ENCODE measurements around the gene SPPL2B.

Gene SPPL2B

DNA sequence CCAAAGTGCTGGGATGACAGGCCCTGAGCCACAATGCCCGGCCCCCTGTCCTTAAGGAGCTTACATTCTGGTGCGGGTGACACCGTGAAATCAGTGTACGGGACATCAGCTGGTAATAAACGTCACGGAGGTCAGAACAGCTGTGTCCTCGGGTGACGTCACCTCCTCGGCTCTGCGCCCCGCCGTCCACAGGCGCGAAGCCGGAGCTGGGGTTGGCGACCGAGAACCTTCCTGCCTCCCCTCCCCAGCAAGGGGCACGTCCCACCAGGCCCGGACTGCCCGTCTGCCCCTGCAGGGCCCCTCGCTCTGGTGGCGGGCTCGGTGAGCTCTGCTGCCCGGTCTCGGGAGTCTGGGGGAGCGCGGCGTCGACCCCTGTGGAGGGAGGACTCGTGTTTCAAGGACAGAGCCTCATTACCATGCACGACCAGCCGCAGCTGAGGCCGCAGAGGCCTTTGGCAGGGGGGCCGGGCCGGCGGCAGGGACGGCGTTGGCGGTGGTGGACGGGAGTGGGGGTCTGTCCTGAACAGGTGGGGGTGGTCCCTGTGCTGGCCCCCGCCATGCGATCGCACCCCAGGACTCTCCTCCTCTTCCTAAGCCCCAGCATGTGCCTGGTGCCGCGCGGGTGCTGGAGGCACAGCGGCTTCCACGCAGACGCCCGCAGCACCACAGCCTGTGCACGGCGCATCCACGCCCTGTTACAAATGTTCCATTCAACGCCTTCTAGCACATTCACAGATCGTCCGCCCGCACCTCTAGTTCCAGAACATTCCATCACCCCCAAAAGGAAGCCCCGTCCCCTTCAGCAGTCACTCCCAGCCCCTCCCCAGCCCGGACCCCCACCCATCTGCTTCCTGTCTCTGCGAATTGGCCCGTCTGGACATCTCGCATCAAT lies 25.9 kb upstream of the SPPL2B start:
- DNase-seq = no peak

DNA sequence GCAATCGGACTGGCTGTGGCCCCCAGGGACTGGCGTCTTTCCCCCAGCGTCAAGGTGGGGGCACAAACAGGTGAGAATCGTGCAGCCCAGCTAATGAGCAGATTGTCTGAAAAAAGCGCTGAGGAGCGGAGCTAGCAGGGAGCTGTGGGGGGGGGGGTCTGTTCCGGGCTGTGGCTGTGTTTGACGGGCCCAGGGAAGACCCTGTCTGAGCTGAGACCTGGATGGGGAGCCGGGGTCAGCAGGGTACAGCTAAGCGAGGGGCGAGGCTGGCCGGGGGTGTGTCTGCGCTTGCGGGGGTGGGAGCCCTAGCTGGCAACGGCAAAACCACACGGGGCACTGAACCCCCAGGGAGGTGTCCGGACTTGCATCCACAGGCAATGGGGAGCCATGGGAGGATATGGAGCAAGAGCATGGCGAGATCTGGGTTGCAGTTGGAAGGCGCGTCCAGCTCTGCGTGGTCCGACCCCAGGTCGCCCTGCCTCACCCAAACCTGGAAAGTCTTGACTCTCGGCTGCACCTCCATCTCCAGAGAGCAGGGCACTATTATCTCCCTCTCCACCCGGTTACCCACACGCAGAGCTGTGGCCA lies 25.2 kb upstream of the SPPL2B start:
- DNase-seq = no peak

DNA sequence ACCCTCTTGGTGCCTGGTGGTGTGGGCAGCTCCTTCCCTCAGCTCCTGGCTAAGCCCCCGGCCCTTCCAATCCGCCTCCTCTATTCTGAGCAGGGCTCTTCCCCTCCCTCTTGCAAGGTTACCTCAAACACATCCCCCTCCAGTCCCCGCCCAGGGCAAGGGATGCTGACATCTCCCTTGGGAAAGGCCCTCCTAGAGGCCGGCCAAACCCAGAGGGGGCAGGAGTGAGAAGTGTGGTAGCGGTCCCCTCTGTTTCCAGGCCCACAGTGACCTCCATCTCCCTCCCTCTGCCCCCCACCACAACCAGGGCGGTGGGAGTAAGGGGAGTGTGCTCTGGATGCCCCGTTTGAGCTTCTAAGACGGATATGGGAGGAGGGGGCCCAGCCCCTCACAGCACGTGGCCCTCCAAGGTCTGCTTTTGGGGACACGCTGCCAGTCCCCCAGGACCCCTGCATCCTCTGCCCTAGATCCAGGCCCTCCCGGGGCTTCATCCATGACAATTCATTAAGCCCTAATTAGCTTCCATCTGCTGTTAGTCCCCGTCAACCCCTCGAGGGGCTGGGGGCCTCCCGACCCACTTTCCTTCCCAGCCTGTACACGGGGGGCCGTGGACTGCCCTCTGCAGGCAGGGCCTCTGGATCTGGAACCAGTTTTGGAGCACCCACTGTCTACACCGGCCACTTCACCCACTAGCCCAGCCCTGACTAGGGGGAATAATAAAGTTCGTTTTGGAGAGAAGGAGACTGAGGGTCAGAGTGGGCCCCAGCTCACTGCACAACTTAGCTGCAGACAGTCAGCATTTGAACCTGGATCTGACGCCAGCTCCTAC lies 22.8 kb upstream of the SPPL2B start:
- DNase-seq = no peak

DNA sequence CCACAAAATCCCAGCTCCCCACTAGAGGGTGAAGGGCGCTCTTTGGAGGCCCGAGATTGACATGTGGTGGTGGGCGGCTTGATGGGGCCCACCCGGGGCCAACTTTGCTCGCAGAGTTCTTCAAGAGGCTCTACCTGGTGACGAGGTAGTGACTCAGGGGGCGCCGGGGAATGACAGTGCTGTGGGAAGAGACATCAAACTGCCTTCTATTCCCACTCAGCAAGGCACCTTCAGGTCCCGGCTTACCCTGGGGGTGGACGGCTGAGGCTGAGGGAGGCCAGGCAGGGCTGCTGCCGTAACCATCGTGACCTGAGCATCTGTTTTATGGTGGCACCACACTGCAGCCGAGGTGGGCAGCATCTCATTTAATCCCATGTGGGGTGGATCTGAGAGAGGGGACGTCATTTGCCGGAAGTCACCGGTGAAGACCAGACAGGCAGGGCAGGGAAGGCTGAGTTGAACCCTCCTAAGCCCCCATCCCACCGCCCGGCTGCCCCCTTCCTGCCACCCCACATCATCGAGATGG lies 22.1 kb upstream of the SPPL2B start:
- no peak for DNase-seq

DNA sequence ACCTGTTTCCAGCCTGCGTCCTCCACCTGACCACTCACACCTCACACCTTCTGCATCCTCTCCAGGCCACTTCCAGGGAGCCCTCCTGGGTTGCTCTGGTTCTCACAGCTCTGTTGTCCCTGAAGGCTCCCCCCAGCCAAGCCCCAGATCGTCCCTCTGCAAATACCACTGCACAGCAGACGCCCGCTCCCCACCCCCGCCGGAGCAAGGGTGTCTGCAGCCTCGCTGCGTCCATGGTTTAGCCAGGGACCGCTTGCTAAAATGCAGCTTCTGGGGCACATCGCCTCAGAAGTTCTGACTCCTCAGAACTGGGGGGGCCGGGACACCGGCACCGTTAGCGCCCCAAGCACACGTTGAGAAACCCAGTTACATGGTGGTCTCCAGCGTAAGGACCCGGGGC lies 21.5 kb upstream of the SPPL2B start:
- no peak for DNase-seq

DNA sequence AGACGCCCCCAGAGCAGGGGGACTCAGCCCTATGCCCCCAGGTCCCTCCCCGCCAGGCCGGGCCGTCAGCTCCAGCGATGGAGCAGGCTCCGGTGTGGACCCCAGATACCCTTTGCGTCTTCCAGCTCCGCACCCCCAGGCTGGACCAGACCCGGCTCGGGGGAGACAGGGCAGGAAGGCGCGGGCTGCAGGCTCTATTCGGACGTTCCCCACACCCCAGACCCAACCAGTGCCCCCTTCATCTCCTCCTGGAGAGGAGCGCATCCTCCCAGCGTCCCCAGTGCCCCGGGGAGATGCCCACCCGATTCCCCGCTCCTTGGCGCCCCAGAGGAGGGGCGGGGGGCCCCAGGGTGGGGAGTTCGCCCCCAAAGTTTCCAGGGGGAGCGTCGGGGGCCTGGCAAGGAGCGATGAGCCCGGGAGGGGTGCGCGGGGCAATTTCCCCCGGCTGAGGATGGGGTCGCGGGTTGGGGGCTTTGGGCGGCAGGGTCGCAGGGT lies 20.9 kb upstream of the SPPL2B start:
- no peak for DNase-seq

DNA sequence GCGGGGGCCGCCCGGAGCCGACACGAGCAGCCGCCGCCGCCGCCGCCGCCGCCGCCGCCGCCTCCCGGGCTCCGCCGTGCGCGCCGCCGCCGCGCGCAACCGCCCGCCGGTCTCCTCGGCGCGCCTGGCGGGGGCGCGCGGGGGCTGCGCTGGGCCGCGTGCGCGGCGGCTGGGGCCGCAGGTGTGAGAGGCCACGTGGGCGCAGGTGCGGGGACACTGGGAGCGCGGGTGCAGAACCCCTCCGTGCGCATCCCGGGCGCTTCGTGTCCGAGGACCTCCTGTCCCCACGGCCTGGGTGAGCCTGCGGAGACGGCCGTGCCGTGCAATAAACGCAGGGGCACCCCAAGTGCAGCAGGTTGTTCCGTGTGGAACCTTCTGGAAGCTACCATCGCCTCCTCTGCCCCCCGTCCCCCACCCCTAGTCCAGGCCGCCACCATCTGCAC lies 20.3 kb upstream of the SPPL2B start, which contains the start of gene LINGO3:
LINGO3 (minus strand) TSS at position 41 of the 443 bp plus-strand sequence. CDS start 16,378 bp downstream, outside the sequence.
- DNase-seq = no peak

DNA sequence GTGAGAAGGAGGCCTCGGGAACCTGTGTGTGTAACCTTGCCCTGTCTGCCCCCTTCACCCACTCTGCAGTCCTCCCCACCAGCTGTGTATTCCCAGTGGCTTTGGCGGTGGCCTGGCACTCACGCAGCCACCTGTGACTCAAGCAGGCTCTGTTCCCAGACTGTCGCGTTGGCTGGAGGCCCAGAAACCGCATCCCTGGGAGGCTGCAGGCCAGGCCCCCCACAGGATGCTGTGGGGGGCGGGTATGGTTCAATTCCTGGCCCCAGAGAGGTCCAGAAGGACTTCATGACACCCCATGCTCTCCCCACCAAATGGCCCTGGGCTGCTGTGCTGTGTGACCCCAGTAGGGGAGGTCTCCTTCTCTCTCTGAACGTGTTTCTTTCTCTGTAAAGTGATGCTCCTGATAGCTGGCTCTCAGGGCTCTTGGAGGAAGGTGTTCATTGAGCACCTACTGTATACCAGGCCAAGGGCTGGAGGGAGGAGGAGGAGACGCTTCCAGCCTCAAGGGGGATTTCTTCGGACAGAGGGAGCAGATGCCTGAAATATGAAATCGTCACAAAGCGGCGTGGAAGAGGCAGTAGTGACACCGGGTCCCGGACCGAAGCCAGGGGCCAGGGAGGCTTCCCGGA lies 18.6 kb upstream of the SPPL2B start:
- DNase-seq = peak; percentile 42

DNA sequence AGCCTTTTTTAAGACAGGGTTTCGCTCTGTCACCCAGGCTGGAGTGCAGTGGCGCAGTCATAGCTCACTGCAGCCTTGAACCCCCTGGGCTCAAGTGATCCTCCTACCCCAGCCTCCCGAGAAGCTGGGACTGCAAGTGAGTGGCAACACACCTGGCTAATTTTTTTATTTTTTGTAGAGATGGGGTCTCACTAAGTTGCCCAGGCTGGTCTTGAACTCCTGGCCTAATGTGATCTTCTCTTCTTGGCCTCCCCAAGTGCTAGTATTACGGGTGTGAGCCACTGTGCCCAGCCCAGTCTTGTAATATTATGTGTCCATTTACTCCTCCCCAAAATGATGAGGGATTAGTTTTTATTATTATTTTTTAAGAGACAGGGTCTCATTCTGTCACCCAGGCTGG lies 17.4 kb upstream of the SPPL2B start:
- no peak for DNase-seq

DNA sequence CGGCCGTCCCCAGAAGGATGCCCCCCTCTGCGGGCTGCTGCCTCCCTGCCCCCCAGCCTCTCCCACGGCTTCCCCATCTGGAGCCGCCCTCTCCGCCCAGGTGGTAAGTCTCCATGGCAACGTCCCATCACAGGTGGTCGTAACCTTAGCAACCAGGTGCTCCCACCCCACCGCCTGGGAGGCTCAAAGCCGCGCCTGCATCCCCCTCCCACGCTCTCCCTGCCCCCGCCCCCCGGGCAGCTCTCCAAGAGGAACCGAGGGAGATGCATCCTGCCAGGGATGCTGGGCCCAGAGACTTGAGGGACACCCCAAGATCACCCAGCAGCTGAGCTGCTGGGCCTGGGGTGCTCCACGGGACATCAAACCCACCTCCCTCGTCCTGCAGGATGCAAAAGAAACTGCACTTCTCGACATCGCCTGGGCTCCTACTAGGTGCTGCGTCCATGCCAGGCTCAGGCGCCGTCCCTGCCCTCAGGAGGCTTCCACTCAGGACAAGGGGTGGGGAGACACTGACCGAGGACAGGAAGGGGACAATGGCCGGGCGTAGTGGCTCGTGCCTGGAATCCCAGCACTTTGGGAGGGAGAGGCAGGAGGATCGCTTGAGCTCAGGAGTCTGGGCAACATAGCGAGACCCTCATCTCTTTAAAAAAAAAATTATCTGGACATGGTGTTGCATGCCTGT lies 15.5 kb upstream of the SPPL2B start:
- DNase-seq = no peak

DNA sequence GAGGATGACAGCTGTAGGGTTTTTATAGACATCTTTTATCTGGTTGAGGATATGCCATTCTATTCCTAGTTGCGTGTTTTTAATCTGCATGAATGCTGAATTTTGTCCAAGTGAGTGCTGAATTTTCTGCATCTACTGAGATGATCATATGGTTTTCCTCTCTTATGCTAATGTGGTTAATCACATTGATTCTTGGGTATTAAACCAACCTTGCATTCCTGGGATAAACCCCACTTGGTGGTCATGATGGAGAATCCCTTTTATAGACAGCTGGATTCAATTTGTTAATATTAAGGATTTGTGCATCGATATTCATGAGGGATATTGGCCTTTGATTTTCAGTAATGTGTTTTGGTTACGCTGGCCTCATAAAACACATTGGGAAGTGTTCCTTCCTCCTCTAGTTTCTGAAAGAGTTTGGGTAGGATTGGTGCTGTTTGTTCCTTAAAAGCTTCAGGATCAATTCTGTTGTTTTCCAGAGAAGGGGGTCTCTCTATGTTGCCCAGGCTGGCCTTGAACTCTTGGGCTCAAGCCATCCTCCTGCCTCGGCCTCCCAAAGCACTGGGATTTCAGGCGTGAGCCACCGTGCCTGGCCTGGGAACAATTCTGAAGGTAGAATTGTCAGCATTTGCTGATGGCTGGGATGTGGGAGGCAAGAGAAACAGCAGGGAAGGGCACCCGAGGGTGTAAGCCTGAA lies 13.2 kb upstream of the SPPL2B start:
- DNase-seq = no peak

DNA sequence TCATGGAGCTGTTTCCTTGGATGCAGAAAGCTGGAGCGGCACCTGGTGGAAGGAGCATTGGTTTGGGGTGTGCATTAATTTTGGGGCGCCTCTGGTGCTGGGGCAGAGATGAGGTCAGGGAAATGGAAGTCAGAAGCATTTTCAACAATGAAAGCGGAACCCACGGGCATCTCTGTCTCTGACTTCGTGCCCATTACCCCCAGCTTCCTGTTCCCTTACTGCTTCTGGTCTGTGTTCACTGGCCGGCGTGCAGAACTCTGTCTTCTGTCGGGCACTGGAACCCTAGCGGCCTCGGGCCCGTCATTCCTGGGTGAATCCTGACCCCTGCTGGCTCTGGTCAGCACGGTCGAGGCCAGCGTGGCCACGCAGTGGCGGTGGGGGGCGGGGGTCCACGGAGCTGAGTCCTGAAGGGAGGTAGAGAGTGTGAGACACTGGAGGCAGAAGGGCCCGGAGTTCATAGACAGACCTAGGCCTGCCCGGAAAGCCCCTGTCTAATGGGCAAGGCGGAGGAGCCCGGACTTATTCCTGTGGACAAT lies 12.6 kb upstream of the SPPL2B start:
- no peak for DNase-seq

DNA sequence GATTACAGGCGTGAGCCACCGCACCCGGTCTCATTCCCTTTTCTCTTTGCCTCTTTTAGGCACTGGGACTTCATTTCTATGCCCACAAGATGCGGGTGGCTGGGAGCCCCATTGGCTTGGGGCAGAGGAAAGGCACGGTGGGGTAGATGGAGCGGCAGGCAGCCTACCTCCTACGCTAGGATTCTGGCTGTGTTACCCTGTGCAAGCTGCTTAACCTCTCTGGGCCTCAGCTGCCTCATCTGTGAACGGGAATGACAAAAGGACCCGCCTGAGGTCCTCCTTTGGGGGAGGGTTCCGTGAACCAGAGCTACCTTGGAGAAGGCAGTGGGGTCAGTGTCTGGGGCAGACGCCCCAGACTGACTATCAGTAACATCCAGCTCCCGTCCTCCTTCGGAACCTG lies 11.2 kb upstream of the SPPL2B start:
- DNase-seq = no peak

DNA sequence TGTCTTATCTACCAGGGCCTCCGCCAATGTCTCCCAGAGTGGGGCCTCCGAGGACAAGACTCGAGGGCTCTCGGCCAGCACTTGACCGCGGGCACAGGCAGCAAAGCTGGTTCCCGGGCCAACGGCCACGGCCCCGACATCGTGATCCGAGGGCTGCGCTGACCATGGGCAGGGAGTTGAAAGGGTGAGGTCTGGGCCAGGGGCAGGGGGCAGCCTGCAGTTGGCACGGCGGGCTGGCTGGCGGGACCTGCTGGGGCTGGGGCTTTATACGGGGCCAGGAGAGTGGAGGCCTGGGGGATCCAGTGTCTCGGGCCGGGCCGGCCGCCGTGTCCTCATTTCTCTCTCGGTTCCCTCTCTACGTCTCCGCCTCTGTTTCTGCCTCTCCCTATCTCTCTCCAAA lies 10.7 kb upstream of the SPPL2B start:
- DNase-seq = no peak

DNA sequence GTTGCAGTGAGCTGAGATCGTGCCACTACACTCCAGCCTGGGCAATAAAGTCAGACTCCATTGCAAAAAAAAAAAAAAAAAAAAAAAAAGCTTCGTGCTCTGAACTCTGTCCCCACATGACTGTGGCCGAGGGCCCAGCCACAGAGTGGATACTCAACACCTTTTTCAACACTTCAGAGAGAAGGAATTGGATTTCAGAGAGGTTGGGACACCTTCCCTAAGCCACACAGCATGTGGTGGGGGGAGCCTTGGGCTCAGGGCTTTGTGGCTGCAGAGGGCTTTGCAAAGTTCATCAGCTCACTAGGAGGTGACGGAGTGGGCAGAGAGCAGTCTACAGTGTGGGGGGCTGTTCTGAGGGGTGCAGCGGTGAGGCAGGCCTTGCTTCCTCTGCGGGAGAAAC lies 9.6 kb upstream of the SPPL2B start:
- DNase-seq = no peak

DNA sequence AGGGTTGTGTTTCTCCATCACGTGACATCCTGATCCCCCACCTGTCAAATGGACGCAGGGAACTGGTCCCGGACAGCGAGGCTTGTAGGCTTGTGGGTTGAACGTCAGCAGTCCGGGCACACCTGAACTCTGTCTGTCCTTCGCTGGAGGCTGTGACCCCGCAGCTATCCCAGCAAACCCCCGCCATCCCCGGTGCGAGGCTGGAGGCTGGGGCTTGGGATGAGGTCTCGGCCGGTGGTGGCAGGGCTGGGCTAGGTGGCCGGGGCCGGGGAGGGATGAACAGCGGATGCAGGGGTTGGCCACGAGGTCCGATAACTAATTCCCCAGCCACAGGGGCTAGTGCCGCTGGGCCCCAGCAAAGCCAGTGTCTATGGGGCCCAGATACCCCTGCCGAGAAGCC lies 8.9 kb upstream of the SPPL2B start:
- no peak for DNase-seq

DNA sequence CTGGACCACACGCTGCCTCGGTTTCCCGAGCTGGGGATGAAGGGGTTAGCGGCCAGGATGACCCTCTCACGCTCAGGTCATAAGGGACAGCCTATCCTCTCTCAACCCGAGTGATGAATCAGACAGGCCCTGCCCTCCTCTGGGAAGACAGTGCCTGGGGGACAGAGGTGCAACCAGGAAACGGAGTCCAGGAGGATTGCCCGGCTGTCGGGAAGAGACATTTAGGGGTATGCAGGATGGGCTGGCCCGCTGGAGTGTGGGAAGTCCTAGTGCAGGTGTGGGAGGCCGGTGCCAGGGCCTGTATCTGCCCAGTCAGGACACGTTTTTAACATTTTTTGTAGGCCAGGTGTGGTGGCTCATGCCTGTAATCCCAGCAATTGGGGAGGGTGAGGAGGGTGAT lies 8.4 kb upstream of the SPPL2B start:
- no peak for DNase-seq

DNA sequence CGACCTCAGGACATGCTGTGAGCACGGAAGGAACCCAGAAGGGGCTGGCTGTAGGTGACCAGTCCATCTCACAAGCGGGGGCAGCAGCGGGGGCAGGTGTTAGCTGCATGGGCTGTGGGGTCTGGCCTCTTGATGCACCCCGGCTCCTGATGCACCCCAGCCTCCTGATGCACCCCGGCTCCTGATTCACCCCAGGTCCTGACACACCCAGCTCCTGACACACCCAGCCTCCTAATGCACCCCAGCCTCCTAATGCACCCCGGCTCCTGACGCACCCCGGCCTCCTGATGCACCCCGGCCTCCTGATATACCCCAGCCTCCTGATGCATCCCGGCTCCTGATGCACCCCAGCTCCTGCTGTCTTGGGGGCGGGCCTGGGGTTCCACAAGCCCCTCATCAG lies 7.5 kb upstream of the SPPL2B start:
- no peak for DNase-seq

DNA sequence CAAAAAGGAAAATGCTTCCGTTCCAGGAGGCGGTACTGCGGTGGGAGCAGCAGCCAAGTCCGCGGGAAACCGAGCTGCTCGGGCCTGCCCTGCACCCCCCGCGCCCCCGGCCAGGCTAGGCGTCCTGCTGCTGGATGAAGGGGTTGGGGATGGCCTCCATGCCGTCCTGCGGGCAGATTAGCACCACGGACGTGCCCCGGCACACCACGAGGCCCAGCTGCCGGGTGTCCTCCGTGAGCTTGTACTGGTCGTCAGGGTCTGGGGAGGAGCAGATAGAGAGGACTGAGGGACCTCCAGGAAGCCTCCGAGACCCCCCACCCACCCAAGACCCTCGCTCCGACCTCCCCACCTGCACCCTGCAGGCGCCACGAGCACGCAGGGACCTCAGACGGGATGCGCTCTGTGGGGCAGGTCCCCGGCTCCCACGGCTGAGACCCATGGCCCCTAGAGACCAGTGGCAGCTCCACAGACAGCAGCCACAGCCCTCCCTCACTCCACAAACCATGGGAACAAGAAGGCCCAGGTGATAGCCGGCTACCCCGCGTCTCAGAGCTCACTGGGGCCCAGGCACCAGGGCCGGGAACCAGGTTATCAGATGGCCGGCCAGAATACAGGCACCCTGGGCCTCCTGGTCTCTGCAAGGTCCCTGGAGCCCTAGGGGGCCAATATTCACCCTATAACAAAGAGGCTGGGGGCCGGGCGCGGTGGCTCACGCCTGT lies 6.8 kb upstream of the SPPL2B start:
- no peak for DNase-seq

DNA sequence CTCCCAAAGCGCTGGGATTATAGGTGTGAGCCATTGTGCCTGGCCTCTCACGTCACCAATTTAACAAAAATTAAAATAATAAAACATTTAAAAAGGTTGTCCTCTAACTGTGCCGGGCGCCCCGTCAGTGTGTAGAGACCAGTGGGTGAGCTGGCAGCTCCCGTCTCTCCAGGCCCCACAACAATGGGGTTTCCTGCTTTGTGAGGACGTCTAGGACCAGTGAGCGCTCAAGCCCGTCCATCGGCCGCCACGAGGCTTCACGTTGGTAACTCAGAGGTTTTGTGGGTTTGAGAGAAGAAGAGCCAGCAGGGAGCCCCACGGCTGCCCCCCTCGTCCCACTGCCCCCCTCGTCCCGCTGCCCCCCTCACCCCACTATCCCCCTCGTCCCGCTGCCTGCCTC lies 4.8 kb upstream of the SPPL2B start:
- no peak for DNase-seq

Measured in NCI-H2029 treated with DMSO at 0.1 percent for 48 hours (cell line).